GM12874 (cell line): ENCODE measurements around the gene ARID1B.

Source experiments
- TF ChIP-seq, protein P1 (sequence below): IDR thresholded peaks from 2 replicates; pipeline ENCODE4 v1.5.1; 2011; ENCODE audit warnings: low read depth, mild to moderate bottlenecking, control low read depth, low read length, moderate library complexity; ENCODE audit not compliant: insufficient read depth

The ARID1B gene

DNA sequence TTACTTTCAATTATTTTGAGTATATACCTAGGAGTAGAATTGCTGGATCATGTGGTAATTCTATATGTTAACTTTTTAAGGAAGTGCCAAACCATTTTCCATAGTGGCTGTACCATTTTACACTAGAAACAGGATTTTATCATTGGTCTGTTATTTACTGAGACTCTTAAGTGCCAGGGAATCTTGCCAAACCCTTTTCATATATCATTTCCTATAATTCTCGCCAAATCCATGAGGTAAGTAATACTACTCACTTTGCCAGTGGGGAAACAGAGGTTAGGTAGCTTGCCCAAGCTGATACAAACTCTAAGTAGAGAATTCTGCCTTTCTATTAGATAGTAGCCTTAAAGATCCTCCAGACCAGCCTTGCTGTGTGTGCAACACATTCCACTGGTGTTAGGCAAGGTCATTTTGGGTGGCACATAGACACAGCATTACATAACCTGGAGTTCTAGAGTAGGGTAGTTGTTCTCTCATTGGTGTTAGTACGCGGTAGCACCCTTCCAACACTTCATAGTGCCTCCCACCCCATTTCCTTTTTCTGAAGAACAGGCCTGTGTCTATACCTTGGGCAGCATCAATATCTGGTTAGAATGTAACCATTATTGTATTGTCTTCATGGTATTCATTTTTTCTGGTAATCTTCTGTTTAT is 65.5 kb downstream of the ARID1B start:
- TF ChIP-seq, protein P1, sequence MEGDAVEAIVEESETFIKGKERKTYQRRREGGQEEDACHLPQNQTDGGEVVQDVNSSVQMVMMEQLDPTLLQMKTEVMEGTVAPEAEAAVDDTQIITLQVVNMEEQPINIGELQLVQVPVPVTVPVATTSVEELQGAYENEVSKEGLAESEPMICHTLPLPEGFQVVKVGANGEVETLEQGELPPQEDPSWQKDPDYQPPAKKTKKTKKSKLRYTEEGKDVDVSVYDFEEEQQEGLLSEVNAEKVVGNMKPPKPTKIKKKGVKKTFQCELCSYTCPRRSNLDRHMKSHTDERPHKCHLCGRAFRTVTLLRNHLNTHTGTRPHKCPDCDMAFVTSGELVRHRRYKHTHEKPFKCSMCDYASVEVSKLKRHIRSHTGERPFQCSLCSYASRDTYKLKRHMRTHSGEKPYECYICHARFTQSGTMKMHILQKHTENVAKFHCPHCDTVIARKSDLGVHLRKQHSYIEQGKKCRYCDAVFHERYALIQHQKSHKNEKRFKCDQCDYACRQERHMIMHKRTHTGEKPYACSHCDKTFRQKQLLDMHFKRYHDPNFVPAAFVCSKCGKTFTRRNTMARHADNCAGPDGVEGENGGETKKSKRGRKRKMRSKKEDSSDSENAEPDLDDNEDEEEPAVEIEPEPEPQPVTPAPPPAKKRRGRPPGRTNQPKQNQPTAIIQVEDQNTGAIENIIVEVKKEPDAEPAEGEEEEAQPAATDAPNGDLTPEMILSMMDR, result no peak

DNA sequence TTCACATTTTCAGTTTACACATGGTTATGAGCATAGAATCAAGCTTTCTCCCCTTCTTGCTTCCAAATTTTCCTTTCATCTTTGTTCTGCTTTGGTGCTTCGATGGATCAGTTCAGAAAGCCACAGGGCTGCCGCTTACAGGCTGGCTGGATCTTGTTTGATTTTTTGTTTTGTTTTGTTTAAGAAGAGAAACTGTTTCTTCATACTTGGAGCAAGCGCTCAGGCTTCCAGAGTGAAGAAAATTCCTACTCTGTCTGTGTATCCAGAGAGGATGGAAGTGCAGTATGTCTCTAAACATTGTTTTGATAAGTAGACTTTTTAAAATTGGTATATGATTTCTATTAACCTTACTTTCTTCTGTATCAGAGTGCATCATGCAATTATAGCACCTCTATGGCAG is 66.9 kb downstream of the ARID1B start:
- TF ChIP-seq, protein P1, result no peak

DNA sequence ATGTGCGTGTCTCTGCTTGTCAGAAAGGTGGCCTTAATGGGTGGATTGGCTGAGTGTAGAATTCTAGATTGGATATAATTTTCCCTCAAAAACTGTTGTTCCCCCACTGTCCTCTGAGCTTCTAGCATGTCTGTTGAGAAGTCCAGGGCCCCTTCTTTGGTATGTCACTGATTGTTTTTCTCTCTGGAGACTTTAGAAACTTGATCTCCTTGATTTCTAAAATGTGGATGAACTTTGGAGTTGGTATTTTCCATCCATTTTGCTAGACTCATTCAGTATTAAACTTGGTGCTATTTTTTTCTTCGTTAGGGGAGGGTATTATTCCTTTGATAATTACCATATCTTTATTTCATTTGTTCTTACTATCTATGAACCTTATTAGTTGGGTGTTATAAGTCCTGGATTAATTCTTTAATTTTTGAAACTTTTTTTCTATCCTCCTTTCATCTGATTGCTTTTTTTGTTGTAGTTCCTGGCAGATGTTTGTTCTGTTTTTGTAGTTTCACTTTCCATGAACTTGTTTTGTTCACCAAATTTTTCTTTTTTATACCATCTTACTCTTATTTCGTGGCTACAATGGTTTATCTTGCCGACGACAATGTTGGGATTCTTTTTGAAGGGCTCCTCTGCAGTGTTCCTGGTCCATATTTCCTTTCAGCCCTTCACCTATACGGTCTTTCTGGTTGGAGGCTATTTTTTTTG is 68.4 kb downstream of the ARID1B start:
- TF ChIP-seq, protein P1, result no peak

DNA sequence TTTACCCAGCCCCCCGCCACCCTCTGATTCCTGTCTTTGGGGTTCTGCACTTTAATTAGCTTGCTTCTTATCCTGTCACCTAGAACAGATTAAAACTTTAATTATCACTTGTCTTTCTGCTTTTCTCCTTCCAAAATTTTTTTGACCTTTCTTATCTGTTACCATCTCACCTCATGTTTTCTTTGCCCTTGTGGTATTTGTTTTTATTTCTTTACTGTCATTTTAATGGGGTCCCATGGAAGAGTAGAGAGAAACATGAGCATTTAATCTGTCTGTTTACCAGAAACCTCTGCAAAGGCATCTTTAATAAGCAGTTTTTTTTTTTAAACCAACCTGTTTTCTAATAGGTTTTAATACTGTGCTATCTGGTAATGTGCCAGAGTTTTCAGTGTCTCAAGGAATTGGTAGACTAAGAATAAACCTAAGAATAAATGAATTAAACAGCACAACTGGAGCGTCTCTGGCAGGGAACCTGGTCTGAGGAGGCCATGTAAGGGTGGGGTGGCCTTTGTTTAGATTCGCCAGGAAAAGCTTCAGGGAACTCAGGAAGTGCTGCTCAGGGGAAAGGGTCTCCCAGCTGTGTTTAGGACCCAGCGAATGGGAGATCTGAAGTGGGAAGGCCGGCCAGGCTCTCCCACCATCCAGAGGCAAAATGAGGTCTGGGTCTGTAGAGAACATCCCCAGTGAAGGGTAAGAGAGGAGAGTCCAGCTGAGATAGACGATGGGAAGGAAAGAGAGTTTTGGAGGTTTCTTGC is 69.8 kb downstream of the ARID1B start:
- TF ChIP-seq, protein P1, result no peak

DNA sequence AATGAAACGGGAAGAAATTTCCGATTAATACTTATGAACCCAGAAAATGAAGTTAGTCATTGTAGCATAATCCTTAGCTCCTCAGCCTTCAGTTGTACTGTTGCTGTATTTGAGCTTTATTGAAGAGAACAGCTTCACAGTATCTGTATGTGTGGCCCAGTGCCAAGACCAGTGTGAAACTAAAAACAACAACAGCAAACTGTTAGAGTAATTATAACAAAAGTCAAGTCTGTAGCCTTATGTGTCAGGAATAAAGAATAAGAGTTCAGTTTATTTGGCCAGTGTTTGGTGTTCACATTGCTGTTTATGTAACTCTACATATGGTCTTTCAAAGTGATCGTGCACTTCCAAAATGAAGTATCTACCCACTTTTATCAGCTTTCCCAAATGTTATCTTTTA is 70.9 kb downstream of the ARID1B start:
- TF ChIP-seq, protein P1, result no peak

DNA sequence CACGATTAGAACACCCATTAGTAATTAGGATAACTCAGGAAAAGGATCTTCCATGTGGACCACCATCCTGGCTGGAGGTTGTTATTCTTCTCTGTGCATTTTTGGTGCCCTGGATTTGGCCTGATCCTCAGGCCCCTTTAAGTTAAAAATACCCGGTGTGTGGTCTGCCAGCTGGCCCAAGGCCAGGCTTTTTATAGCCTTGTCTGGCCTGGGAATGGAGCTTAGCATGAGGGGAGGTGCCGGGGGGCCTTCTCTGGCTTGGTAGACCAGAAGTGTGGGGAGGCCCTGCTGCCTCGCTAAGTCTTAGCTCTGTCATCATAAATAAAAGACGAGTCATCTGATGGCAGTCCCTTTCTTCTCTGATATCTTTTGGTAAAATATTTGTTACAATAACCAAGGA is 71.4 kb downstream of the ARID1B start:
- TF ChIP-seq, protein P1, result no peak

DNA sequence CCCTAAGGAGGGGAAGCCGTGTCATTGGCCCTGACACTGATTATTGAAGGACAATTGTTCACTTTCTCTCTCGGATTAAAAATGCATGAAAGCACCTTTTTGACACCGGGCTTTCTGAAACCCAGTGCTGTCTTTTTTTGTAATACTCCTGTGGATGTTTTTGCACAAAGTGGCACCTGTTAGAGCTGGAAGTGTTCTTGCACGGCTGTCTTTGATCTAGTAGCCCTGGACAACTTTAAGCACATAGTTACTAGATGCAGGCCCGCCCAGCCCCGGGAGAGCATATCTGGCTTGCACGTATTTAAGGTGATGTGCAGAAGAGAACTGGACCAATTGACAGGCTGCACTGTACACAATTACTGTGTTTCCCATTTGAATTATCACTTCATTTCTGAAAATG is 72.6 kb downstream of the ARID1B start:
- TF ChIP-seq, protein P1, result no peak
